ENCODE results near the gene PZP. TPM values are rescaled to one million over a fixed set of nuclear protein-coding genes. Genes with fewer than 3 reads are reported as not detected.

The PZP gene
- total and polyA plus RNA-seq, 2 experiments from 2014 or later = 0.92 TPM; not detected in 1

DNA sequence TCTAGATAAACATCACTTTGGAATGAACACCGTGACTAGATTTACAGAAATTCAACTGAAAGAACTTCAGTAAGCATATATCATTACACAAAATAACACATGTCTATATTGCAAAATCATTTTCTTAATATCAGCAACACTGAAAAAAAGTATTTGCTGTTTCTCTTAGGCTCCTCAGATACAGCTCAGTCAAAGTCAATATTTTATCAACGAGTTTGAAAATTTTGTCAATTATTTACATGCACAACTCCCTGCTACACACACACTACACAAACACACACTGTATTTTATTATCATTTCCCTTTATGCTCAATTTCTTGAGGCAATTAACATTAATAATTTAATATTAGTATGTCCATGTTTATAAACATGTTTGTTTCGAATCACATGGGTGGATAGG, 3.8 kb downstream of the PZP start (continued):
- TF ChIP-seq ZNF462 (CRISPR knock-in tag; IDR thresholded peaks at IDR 0.05) = no peak
- TF ChIP-seq EZH2phosphoT487 (IDR thresholded peaks at IDR 0.05; ENCODE audit: unreplicated experiment) = no peak
- no peak for TF ChIP-seq CREB1 (CRISPR knock-in tag; IDR thresholded peaks at IDR 0.05; ENCODE audit: low read depth)

- Histone ChIP-seq H3K4me2 (no peak overlapping the region), H3K4me3 (no peak overlapping the region), H3K9me2 (ENCODE audit: insufficient read depth) (no peaks in the 10 kb centered on the region), H2AFZ (no peak overlapping the region), H3K27ac (ENCODE audit: low read depth) (no peak overlapping the region), H3K79me2 (replicated peaks; ENCODE audit: insufficient read depth) (no peaks in the 10 kb centered on the region), H3K36me3 (ENCODE audit: insufficient read depth) (no peaks in the 10 kb centered on the region; the same call in 1 of the 2 replicates), H3K27me3 (ENCODE audit: insufficient read depth) (no peaks in the 10 kb centered on the region), H3F3A (replicated peaks; ENCODE audit: low read depth) (no peaks in the 10 kb centered on the region), H3K4me1 (ENCODE audit: insufficient read depth) (no peaks in the 10 kb centered on the region), H4K20me1 (replicated peaks; ENCODE audit: insufficient read depth) (no peaks in the 10 kb centered on the region)
- H3K4me3 Mint-ChIP-seq = no peak overlapping the region
- no peaks in the 10 kb centered on the region for H3K36me3 Mint-ChIP-seq (ENCODE audit: low read depth)
- H3K9me3 Mint-ChIP-seq = no peaks in the 10 kb centered on the region
- ATAC-seq (no peak), DNase-seq (ENCODE audit: low spot score) (no peak)
- H3K27me3 Mint-ChIP-seq (ENCODE audit: insufficient read depth, low read depth, poor library complexity) = no peaks in the 10 kb centered on the region
- no peaks in the 10 kb centered on the region for H3K4me1 Mint-ChIP-seq
- no peak overlapping the region for H3K27ac Mint-ChIP-seq
- TF ChIP-seq CREB1 (CRISPR knock-in tag; IDR thresholded peaks at IDR 0.05; ENCODE audit: low read depth) = no peak
- TF ChIP-seq EZH2 (IDR thresholded peaks at IDR 0.05; ENCODE audit: low read depth, unreplicated experiment) = no peak
- TF ChIP-seq ZNF331 (CRISPR knock-in tag; IDR thresholded peaks at IDR 0.05; ENCODE audit: low read depth) = no peak
- TF ChIP-seq ZNF462 (CRISPR knock-in tag; IDR thresholded peaks at IDR 0.05) = no peak
Measured at GRCh38 chr12:9198012-9198411, 10.2 kb downstream of the PZP start.

All from GM23338 (cell line).